Superior temporal gyrus (tissue), 1 donor: ENCODE data around the gene ALOX12.

Source experiments
- DNase-seq: peaks from one replicate; pipeline ENCODE4 v3.0.0-alpha.2; 2016; ENCODE audit errors: extremely low spot score

ALOX12 gene

DNA sequence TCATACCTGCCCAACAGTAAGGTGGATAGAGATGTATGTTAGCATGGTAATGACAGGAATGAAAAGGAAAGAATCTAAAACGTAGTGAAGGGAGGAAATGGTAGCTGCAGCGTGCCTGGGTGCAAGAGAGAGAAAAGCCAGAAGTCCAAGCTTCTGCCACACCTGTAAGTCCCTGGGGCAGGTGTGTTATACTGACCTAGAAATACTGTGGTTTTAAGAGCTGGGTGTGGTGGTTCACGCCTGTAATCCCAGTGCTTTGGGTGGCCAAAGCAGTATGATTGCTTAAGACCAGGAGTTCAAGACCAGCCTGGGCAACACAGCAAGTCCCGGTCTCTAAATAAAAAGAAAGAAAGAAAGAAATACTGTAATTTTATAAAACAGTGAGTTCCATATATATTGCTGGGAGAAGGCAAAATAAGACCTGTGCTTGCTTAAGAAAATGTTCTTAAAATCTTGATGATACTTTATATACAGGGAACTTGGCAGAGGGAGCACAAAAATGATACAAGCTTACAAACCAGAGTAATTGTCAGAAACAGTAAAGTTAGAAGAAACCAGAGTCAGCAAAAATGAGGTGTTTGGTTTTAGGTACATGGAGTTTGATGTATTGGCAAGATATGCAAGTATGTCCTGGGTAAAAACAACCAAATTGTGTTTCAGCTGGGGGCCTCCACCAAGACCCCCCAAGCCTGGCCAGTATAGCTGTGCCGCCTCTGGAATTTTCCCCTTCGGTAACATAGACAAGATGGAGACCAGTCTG, 6.6 kb downstream of the ALOX12 start:
- DNase-seq, result no peak

DNA sequence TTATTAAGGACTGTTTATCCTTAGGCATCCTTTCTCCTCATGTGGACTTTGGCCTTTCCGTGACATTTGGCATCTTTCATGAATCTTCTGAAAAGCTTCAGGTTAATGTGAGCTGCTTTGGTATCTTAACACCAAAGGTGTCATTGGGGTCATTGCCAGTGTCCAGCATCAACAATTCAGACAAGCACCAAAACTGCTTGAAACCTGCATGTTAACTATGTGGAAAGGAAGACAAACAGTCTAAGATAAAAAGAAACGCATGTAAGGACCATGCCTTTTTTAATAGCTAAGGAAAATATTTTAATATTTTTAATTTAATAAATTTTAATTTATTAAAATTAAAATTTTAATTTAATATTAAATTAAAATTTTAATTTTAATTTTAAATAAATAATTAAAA, 7.9 kb downstream of the ALOX12 start:
- DNase-seq, result no peak

DNA sequence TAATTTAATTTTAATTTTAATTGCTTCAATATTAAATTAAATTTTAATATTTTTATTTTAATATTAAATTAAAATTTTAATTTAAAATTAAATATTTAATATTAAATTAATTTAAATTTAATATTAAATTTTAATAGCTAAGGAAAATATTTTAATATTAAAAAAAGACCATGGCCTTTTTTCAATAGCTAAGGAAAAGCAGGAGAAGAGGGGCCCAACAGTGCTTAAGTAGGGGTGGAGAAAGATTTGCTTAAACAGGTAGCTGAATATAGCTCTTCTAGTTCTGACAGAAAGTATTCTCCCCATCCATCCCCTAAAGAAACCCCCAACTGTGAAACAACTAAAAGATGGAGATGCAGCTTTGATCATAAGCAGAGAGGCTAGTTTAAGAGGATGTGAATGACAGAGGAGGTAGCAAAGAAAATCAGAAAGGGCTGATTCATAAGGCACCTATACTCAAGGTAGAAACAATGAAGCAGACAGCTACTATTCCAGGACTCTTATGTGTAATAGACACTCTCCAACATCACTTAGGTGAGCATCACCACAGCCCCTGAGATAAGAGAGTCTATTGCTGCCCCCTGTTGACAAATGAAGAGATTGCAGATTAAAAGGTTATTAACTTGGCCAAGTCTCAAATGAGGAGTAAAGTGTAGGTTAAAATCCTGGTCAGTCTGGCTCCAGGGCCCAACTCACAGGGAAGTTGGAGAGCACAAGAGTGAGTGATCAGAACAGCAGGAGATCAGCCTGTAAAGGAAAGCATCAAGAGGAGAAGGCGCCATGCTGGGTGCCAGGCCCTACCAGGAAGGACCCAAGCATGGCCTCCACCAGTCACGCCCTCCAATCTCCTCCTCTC, 8.8 kb downstream of the ALOX12 start:
- peak; percentile 91 for DNase-seq

DNA sequence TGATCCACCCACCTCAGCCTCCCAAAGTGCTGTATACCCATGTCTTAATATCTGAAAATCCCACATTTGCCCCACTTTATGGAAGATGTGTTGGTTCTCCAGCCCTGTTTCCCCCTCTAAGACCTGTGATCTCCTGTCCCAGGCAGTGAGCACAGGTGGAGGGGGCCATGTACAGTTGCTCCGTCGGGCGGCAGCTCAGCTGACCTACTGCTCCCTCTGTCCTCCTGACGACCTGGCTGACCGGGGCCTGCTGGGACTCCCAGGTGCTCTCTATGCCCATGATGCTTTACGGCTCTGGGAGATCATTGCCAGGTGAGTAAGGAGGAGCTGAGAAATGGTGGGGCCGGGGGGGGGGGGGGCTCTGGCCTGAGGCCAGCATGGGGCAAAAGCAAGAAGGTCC, 9.9 kb downstream of the ALOX12 start:
- no peak for DNase-seq

DNA sequence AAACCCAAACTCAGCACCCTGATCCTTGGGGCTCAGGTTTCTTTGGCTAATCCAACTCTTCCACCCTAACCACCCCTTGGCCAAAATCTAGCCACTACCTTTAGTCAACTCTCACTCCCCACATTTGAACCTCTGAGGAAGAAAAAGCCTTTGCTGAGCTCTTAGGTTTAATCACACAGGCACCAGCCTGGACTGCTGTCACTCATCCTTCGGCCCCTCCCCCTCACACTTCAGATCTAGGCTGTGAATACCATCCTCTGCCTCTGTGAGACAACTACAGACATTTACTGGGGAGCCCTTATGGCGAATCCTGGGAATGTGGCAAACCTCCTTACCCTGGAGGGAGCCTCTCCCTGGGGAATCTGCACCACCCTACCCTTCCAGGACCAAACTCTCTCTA, 11.3 kb downstream of the ALOX12 start:
- no peak for DNase-seq

DNA sequence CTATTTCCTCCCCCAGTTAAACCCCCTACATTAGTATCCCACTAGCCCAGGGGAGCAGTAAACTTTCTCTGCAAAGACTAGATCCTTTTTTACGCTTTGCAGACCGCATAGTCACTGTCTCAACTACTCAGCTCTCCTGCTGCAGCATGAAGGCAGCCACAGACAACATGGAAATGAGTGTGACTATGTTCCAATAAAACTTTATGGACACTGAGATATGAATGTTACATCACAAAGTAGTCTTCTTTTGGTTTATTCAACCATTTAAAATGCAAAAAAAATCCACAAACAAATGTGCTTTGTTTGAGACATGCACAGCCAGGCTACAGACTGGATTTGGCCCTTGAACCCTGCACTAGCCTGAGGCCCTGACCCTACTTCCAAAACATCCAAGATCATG, 14.7 kb downstream of the ALOX12 start:
- no peak for DNase-seq

DNA sequence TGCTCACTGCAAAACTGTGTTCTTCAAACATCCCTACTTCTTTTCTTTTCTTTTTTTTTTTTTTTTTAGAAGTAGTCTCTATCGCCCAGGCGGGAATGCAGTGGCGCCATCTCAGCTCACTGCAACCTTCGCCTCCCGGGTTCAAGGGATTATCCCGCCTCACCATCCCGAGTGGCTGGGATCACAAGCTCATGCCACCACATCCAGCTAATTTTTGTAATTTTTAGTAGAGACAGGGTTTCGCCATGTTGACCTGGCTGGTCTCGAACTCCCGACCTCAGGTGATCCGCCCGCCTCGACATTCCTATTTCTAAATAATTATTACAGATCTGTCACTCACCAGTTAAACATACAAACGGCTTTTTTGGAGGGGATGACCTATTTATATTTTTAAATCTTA, 15.6 kb downstream of the ALOX12 start:
- DNase-seq, result no peak

DNA sequence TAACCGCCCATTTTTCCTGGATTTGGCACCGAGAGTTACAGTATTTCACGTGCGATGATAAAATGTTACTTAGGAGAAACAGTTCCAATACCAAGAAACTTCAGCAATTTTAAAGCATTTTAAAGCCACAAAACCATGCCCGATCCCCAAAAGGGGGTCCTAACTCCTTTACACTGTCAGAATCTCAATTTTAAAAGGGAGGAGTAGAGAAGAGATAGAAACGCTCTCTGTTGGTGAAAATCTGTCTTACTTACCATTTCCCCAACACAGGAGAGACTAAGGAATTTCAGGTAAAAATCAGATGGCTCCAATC, 16.0 kb downstream of the ALOX12 start:
- DNase-seq, result no peak

DNA sequence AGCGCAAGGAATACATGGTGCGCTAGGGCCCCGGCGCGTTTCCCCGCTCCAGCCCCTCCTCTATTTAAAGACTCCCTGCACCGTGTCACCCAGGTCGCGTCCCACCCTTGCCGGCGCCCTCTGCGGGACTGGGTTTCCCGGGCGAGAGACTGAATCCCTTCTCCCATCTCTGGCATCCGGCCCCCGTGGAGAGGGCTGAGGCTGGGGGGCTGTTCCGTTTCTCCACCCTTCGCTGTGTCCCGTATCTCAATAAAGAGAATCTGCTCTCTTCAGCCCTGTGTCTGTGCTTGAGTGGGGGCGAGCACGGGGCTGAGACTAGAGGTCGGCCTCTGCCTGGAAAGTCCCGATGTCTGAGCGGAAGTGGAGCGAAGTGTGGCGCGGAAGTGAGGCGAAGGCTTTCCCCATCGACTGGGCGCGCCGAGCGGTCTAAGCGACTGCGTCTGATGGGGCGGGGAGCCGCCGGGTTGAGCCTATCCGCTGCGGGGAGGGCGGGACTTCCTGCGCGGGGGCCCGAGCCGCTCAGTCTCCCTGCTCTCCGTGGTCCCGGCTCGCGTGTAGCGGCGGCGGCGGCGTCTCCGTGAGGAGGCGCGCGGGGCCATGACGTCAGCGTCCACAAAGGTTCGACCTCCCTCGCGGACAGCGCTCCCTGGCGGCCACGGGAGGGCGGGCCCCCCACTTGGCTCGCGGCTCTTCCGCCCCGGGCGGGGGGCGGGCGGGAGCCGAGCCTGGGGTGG, 18.6 kb downstream of the ALOX12 start:
- peak; percentile 96 for DNase-seq

DNA sequence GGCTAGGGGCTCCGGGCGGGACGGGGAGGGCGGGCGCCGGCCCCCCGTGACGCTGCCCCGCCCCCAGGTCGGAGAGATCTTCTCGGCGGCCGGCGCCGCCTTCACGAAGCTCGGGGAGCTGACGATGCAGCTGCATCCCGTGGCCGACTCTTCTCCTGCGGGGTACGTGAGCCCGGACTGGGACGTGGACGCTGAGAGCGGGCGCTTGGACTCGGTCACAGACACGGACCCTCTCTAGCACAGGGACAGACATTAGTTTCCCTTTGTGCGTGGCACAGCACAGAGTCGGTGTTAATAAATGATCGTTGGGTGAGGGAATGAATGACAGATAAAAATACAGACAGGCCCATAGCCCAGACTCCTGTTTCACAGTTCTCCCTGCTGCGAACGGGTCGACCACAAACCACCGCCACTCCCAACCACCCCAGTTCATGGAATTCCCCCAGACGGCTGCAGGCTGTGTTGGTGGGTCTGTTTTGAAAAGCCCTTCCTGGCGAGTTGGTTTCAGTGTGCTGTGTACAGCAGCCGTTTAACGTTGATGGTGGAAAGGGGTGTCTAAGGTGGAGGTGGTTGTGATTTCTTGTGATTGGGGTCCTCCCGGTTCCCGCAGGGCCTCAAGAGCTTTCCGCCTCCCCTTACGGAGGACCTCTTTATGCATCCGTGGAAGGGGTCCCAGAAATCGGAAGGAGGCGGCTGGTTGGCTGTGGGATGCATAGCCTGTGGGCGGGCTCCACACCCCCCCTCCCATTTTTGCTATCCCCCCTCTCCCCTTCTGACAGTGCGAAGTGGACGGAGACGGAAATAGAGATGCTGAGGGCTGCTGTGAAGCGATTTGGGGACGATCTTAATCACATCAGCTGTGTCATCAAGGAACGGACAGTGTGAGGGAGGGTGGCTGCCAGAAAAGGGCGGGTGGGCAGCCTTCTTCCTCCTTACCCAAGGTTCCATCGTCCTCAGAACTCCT, 19.4 kb downstream of the ALOX12 start:
- DNase-seq, result no peak

DNA sequence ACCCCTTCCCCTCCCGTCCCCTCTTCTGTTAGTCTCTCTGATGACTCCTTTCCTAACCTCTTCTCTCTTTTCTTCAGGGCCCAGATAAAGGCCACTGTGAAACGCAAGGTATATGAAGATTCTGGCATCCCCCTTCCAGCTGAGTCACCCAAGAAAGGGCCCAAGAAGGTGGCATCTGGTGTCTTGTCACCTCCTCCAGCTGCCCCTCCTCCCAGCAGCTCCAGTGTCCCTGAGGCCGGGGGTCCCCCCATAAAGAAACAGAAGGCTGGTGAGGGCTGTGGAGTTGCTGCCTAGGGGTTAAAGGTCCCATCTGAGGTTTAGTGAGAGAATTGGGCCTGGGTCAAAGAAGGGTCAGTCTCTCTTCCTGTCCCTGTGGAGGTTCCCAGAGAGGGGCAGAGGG, 20.6 kb downstream of the ALOX12 start:
- no peak for DNase-seq

DNA sequence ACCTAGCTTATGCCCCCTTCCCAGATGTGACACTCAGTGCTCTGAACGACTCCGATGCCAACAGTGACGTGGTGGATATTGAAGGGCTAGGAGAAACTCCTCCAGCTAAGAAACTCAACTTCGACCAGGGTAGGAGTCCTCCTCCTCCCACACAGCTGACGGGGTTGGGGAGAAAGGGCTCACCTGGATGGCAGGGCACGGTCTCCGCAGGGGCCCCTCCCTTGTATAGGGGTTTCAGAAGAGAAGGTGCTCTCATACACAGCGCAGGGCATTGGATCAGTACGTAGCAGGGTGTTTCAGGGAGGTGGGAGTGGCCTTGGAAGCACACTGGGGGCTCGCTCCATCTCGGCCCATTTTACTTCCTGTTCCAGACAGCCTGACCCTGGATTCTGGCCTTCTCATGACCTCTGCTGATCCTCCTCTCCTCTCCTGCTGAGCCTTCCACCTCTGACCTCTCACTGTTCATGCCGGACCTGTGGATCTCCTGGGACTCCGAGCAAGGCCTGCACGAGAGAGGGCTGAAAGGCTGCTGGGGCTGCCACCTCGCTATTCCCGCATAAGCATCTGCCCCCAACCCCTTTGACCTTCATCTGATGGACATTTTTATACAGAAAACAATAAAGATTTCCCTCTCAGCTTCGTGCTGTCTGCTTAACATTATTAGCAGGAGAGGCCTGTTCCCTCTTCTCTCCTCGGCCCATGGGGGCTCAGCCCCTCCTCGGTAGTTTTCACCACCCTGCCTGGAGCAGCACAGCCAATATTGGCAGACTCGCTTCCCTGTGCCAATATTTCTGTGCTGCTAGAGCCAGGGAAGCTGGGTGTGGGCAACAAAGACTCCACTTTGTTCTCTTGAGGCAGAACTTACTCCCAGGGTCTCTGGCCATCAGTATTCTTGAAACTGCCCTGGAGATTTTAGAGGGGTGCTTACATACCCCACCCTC, 21.3 kb downstream of the ALOX12 start:
- DNase-seq, result no peak

DNA sequence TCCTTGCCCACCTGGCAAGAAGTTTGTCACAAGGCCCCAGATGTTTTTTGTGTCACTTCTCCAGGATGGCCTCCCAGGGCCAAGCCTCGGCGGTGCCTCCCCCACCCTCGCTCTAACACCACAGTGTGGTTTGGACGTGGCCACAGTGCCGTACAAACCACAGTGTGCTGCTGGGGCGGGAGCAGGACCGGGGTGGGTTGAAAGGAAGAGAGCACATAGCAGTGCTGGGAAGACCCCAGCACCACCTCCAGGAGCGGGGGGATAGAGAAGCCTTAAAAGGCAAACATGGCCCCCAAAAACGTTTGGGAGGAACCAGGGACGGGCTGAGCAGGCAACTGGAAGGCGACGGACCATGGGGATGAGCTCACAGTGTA, 22.0 kb downstream of the ALOX12 start:
- no peak for DNase-seq

DNA sequence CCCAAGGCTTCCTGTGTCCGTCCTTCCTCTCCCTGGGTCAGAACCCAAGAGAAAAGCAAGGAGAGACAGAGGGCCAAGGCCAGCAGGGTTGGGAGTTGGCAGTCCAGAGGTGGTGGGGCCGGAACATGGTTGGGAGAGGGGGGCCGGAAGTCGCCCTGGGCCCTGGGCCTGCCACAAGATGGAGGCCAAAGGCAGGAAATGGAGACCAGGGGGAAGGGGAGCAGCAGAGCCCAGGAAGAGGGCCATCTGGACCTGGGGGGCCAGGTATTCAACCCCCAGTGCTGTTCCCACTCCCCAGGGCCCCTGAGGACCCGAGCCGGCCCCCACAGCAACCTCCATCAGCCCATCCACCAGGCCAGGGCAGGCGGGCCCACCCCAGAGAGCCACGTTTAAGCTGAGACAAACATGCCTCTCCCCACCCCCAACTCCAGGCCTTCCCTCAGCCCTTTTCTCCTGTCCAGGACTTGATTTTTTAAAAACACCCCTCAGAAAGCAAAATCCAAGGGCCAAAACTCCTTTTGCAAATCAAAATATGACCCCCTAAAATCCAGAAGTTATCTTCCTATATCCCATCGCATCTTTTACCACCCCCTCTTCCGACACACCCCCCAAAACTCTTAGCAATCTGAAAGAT, 22.6 kb downstream of the ALOX12 start:
- DNase-seq, result no peak

DNA sequence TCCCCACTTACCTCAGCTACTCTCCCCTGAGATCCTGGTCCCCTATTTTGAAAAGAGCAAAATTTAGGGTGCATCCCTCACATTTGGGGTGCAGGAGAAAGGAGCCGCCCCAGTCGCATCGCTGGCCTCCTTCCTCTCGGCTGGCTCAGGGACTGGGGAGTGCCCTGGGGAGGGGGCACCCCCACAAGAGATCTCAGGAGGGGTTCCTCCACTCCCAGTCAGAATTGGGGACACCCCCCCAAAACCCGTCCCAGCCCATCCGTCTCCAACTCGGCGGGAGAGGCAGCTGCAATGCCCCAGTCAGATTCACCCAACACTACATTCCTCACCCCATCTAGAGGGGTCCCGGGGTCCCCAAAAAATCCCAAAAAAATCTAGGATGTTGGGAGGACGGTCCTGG, 23.5 kb downstream of the ALOX12 start:
- DNase-seq, result no peak

DNA sequence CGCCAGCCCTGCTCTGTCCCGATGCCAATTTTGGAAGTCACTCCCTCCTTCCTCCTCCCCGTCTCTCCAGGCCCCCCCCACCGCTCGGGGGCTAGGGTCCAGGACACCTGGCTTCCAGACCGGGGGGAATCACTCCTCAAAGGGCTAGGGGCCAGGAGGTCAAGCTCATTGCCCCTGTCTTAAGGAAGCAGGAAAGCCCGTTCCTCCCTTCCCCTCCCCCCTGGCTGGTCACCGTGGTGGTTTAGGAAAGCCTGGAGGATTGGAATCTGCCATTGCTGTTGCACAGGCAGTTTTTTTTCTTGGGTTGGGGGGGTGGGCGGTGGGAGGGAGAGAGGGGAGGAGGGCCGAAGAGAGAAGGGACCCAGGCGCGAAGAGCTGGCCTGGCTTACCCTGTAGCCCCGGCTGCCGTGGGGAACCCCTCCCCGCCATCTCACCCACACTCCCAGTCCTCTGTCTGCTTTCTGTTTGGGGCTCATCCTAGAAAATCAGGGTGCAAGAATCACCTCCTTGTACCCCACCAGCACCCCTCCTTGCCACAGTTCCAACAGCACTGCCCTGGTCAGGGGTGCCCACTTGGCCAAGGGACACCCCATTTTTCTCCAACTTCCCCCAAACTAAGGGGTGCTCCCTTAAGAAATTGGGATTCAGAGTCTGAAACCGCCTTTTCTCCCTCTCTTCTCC, 24.1 kb downstream of the ALOX12 start:
- peak; percentile 33 for DNase-seq

DNA sequence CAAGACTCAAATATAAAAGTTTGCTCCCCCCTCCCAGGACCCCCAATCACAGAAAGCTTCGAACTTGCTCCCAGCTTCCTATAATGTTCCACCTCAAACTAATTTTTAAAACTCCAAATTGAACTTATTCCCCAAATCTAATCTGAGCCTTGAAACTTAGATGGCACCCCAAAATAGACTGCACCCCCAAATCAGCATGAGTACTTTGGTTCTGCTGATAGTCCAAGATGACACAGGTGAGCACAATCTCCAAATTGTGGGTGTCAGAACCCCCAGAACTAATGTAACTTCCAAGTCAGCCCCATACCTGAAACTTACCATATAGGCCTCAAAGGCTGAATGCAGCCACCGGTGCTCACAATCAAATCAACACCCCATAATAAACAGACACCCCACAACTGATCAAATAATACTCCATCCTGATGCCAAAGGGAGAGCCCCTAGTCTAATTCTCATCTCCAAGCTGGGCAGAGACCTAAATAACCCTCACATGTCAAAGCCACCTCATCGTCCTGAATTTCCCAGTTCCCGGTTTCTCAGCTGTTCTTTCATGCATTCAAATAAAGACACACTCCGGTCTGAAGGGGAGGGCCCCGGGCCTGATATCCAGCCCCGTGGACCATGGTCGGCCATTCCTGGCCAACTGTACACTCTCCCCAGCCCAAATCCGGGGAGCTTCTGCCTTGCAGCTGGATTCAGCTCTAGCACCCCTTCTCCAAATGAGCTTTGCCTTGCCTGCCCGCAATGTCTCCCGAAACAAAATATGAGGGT, 25.2 kb downstream of the ALOX12 start:
- DNase-seq, result no peak

DNA sequence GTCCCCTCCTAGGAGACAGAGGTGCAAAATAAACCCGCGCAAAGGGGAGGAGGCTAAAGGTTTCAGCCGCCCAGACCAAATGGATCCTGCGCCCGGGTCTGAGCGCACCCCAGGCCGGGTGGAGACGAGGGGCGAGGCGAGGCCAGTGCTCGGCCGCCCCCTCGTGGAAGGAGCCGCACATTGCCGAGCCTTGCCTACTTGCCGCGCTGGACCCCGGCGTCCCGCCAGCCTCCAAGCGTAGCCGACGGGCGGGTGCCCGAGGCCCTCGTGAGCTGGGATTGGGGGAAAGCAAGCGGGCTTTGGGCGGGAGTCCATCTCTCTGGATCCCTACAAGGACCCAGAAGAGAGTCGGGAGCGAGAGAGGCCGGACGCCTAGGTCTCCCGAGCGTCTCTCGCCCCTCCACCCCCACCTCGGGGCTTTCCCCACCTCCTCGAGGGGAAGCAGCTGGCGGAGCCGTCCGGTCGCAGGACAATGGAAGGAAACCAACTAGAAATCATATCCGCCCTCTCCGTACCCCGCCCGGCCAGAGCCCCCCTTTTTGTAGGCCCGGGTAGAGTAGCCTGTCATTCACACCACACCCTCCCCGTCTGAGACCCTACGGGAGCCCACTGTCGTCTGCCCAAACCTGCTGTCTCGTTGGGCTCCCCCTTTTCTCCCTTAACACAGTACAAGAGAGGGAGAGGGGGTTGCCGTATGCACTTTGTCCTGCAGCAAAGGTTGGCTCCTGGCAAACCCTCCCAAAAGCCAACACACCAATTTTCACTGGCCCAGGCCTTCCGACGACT, 26.3 kb downstream of the ALOX12 start:
- DNase-seq, result peak; percentile 78
